GM19324 (cell line): ENCODE data around the gene ADIRF.
"Not testable (repeated sequence)": the region's sequence is repeated elsewhere in the genome, so short reads cannot be mapped to it uniquely, and the experiment has no call there.

Source experiments
- ATAC-seq: cut with Tn5 transposase; IDR thresholded peaks from one replicate; pipeline ENCODE4 v1.9.1; 2021; ENCODE audit warnings: mild to moderate bottlenecking, moderate library complexity; ENCODE audit not compliant: unreplicated experiment, low FRiP score

ADIRF gene

DNA sequence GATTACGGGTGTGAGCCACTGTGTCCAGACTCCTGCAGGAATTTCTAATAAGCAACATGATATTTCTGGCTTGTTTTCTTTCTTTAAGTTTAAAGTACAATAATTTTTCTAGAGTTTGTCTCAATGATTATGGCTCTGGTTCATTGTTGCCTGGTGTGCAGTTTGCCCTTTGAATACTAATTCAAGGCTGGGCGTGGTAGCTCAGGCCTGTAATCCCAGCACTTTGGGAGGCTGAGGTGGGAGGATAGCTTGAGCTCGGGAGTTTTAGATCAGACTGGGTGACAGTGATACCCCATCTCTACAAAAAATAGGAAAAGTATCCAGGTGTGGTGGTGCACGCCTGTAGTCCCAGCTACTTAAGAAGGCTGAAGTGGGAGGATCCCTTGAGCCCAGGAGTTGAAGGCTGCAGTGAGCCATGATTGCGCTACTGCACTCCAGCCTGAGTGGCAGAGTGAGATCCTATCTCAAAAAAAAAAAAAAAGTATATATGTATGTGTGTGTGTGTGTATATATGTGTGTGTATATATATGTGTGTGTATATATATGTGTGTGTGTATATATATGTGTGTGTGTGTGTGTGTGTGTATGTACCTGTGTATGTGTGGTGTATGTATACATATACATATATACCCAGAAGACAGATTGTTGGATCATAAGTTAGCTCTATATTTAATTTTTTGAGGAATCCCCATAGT is 8.2 kb downstream of the ADIRF start:
- ATAC-seq = no peak

DNA sequence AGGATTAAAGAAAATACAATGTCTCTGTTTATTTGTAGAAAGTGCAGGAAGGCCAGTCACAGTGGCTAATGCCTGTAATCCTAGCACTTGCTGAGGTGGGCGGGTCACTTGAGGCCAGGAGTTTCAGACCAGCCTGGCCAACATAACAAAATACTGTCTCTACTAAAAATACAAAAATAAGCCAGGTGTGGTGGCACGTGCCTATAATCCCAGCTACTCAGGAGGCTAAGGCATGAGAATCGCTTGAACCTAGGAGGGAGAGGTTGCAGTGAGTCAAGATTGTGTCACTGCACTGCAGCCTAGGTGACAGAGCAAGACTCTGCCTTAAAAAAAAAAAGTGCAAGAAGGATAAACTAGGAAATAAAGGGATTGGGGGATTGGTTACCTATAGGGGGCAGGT is 10.2 kb downstream of the ADIRF start:
- not testable (repeated sequence) for ATAC-seq

DNA sequence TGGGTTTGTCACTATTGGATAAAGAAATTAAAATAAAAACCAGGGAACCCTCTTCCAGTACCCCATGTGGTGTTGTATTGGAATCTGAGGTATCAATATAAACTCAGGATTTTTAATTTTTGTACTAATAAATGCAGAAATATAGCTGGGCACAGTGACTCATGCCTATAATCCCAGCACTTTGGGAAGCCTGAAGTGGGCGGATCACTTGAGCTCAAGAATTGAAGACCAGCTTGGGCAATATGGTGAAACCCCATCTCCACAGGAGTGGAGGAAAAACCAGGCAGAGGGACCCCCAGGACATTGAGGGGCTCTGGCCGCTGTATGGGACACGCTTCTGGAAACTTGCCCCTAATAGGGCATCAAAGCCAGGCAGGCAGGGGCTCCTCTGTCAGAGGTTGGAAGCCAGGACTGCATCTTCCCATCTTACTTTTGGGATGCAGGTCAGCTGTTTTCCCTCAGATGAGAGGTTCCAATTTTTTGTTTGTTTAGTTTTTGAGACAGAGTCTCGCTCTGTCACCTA is 11.1 kb downstream of the ADIRF start:
- ATAC-seq = no peak

DNA sequence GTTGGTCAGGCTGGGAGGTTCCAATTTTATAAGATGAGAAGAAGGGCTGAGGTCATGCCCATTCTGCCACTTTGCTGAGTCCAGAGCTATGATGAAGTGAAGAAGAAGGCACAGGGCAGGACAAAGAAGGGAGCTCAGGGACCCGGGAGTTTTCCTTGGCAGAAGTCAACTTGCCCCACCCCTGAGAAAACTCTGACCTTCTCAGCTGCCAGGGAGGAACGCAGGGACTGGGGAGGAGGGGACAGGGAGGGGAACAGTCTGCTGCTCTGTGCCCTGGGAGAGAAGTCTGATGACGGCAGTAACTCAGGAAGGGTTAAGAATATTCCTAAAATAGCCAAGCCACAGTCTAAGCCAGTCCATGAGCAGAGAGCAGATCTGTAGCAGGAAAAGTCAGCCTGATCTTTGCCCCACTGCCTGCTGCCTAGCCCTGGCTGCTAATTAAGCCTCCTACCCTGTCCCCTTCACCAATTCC is 11.7 kb downstream of the ADIRF start:
- ATAC-seq = no peak

DNA sequence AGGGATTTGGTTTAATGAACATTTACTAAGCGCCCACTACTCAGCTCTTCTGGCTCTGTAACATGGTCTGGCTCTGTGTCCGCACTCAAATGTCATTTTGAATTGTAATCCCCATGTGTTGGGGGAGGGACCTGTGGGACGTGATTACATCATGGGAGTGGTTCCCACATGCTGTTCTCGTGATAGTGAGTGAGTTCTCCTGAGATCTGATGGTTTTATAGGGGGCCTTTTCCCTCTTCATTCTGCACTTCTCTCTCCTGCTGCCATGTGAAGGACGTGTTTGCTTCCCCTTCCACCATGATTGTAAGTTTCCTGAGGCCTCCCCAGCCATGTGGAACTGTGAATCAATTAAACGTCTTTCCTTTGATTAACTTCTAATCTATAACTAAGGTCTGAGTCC is 12.7 kb downstream of the ADIRF start:
- ATAC-seq = not testable (repeated sequence)

DNA sequence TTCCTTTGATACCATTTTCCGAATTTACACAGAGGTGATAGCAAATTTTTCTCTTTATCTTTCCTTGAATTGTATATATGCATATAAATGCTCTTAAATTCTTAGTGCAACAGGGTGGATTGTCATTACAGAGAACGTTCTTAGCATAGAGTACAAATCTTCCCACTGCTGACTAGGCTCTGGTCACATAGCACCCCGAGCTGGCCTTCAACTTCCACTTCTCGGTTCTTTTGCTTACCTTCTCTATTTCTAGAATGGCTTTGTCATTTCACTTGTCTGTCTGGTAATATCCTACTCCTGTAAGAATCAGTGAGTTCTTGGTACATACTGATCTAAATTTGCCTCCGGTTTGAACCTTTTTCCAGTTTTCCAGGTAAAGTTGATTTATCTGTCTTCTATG is 13.4 kb downstream of the ADIRF start:
- no peak for ATAC-seq

DNA sequence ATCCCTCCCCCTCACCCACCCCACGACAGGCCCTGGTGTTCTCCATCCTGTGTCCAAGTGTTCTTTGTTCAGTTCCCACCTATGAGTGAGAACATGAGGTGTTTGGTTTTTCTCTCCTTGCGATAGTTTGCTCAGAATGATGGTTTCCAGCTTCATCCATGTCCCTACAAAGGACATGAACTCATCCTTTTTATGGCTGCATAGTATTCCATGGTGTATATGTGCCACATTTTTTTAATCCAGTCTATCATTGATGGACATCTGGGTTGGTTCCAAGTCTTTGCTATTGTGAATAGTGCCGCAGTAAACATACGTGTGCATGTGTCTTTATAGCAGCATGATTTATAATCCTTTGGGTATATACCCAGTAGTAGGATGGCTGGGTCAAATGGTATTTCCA is 16.2 kb downstream of the ADIRF start:
- ATAC-seq = not testable (repeated sequence)

DNA sequence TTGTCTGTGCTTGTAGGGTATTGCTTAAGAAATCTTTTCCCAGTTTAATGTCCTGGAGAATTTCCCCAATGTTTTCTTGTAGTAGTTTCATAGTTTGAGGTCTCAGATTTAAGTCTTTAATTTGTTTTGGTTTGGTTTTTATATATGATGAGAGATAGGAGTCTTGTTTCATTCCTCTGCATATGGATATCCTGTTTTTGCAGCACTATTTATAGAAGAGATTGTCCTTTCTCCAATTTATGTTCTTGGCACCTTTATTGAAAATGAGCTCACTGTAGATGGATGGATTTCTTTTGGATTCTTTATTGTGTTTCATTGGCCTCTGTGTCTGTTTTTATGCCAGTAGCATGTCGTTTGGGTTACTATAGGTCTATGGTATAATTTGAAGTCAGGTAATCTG is 20.2 kb downstream of the ADIRF start:
- no peak for ATAC-seq

DNA sequence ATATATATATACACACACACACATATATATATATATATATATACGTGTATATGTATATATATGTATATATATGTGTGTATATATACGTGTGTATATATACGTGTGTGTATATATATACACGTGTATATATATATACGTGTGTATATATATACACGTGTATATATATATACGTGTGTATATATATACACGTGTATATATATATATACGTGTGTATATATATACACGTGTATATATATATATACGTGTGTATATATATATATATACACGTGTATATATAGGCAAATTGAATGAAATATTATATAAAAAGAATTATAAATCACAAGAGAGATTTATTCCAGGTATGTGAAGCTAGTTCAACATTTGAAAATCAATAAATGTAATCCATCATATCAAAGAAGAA is 23.1 kb downstream of the ADIRF start:
- not testable (repeated sequence) for ATAC-seq

DNA sequence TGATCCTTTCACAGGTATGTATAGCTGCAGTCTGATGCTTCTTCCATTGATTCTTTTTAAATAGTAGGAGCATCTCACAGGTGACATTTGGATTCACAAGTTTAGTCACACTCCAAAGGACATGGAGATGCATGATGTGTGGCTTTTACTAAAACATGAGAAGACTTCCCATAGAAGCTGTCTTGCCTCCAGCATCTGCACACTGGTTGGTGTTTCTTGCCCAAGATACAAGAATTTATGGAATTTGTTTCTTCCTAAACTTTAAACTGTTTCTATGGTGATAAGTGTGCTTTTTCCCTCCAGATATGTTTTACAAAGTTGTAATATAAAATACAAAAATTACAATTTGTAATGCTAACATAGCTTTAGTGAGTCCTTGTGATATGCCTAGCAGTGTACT is 24.2 kb downstream of the ADIRF start:
- ATAC-seq = no peak

DNA sequence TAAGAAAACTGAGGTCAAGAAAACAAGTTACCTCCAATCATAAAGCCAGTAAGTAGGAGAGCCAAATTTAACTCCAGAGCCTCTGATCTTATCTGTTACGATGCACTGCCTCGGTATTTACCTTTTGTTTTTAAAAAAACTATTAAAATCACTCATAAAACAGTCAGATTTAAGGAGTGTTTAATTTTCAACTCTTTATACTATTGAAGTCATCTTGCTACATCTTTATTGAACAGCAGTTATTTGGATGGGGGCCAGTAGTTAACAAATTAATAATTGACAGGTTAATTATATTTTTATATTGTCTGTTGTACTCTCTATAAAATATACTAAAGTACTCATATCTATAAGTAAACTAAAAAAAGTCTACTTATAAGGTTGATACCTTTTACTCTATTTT is 24.6 kb downstream of the ADIRF start:
- no peak for ATAC-seq

DNA sequence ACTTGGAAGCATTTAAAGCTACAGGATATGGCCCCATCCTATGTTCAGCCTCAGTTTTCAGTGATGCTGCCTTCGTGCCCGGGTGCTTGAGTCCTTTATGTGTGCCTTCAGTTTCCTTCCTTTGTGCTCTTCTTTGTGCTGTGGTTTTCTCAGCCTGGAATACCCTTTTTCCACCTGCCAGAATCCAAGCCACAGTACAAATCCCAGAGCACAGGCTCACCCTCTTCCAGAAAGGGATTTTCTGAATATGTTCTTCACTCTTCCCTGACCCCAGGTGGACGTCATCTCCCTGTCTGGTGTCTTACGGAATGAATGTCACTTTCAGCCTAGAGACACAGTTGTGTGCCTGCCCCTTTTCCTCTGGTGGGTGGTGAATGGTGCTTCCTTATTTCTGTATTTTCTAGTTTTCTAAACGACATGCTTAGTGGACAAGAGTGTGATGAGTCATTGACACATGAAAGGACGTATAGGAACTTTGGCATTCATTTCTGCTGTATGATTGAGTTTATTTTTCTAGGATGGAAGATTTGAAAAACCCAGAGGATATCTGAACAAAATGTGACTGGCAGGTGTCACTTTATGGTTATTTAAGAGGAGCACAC is 31.6 kb downstream of the ADIRF start:
- not testable (repeated sequence) for ATAC-seq

DNA sequence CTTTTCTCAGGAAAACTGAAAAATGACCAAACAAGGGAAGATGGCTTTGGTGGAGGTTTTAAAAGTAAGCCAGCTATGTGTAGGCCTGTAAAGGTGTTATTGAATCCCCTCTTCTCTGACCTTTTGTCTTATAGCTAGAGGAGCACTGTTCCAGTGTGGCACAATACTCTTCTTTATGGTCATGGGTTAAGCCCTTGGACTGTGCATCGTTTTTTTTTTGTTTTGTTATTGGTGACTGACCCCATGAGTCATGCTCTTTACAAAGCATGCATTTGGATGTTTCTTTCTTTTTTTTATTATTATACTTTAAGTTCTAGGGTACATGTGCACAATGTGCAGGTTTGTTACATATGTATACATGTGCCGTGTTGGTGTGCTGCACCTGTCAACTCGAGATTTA is 32.2 kb downstream of the ADIRF start:
- no peak for ATAC-seq

DNA sequence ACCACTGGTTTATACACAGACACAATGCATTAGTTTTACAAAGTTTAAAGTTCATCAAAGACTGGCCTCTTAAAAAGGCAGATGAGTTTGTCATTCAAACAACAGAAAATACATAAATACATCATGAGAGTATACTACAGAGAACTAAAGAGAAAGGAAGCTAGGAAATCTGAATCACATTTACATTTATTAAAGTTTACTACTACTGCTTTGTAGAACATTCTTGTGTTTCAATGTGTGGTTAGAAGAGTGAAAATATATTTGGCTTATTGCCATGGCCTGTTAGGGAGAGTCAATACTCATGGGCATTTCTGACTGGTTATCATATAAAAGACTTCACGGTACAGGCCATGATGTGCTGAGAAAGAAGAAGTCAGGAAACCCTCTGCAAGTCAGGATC is 38.8 kb downstream of the ADIRF start:
- ATAC-seq = not testable (repeated sequence)

DNA sequence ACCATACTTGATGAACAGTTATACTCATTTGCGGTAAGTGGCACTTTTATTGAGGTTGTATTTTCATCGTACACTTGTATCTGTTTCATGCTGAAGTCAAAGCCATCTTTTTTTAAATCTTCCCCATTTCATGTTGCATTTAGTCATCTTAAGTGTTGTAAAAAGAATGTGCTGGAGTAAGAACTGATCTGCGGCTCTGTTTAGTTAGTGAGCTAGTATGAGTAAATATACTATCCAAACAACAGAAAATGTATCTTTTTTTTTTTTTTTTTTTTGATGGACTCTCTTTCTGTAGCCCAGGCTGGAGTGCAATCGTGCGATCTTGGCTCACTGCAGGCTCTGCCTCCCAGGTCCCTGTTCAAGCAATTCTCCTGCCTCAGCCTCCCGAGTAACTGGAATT is 39.4 kb downstream of the ADIRF start:
- not testable (repeated sequence) for ATAC-seq

DNA sequence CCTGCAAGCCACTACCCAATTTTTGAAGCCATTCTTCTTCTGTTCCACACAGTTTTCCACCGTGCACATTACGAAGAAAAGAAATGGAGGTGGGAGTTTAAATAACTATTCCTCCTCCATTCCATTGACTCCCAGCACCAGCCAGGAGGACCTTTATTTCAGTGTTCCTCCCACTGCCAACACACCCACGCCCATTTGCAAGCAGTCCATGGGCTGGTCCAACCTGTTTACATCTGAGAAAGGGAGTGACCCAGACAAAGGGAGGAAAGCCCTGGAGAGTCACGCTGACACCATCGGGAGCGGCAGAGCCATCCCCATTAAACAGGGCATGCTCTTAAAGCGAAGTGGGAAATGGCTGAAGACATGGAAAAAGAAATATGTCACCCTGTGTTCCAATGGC is 40.0 kb downstream of the ADIRF start:
- not testable (repeated sequence) for ATAC-seq

DNA sequence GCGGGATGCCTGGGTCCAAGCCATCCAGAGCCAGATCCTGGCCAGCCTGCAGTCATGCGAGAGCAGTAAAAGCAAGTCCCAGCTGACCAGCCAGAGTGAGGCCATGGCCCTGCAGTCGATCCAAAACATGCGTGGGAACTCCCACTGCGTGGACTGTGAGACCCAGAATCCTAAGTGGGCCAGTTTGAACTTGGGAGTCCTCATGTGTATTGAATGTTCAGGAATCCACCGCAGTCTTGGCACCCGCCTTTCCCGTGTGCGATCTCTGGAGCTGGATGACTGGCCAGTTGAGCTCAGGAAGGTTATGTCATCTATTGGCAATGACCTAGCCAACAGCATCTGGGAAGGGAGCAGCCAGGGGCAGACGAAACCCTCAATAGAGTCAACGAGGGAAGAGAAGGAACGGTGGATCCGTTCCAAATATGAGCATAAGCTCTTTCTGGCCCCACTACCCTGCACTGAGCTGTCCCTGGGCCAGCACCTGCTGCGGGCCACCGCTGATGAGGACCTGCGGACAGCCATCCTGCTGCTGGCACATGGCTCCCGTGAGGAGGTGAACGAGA is 40.9 kb downstream of the ADIRF start:
- not testable (repeated sequence) for ATAC-seq

DNA sequence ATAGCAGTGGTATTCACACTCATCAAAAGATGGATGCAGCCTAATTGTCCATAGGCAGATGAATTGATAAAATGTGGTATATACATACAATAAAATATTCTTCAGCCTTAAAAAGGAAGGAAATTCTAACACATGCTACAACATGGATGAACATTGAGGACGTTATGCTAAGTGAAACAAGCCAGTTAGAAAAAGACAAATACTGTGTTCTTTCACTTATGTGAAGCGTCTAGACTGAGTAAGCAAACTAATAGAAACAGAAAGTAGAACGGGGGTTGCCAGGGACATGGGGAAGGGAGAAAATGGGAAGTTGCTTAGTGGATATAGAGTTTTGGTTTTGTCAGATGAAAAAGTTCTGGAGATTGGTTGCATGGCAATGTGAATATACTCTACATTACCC is 45.2 kb downstream of the ADIRF start:
- ATAC-seq = not testable (repeated sequence)

DNA sequence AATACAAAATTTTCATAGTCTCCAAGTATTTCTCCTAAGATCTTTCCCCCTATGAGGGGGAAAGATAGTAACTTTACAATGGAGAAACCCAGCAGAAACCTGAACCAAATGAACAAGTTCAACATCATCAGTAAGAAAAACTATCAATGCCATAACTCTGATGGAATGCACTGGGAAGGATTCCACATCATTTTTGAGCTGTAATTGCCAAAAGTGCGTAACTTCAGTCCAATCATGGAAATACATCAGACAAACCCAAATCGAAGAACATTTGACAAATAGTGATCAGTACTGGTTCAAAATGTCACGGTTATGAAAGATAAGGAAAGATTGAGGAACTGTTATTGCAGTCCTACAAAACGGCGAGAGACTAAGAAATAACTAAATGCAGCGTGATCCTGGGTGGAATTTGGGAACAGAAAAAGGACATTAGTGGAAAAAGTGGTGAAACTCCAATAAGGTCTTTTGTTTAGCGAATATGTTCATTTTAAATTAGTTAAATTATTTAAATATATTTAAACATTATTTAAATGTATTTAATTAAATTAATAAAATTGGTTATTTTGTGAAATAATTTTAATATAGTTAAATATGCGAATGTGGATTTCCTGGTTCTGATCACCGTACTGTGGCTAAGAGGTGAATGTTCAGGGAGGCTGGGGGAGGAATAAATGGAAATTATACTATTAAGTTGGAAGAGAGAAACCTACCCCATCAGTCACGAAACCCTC is 46.9 kb downstream of the ADIRF start:
- not testable (repeated sequence) for ATAC-seq

DNA sequence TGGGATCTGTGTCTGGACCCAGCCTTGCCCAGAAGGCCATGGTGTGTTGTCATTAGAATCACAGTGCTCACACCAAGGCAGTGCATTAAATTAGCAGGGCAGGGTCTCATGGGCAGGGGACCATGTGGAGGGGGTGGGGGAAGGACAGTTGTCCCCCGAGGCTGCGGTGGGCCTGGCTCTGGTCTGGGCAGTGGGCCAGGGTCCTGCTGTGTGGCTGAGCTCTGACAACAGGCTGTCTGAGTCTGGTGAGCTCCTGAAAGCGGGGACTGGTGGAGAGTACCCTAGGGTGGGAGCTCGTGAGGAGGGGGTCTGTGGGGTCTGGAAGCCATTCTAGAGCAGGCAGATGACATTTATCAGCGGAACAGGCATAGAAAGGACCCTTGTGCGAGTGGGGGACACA is 49.8 kb downstream of the ADIRF start:
- not testable (repeated sequence) for ATAC-seq

DNA sequence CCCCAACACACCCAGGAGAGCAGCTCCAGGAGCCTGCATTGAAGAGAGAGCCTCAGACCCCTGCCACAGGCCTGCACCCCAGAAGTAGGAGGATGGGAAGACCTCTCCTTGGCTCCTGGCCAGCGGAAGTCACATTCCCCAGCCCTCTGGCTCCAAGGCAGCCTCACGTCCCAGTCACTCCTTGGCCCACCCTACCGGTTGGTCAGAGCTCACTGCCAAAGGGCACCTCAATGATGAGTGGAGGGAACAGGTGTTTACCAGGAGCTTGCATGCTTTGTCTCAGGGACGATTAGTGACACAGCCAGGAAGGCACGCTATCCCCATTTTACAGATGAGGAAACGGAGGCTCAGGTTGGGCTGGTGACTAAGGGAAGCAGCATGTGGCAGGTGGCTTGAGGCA is 50.8 kb downstream of the ADIRF start:
- ATAC-seq = not testable (repeated sequence)
